Keratinocyte (primary cell): Measurements from ENCODE around the gene CPNE9.

ENCODE experiments used
- CTCF ChIP-seq, 3 experiments: IDR thresholded peaks in 1 of 3; conservative IDR thresholded peaks in 1 of 3; optimal IDR thresholded peaks in 1 of 3; 2 replicates in 2 of 3; 3 replicates in 1 of 3; pipeline versions ENCODE3 to v1.5.1; 2011; ENCODE audit warnings: low read length in 3 of 3, mild to moderate bottlenecking in 3 of 3, moderate library complexity in 2 of 3, control low read depth in 1 of 3, inconsistent platforms in 1 of 3; ENCODE audit not compliant: insufficient read depth in 2 of 3; ENCODE audit errors: extremely low read depth in 1 of 3
- EZH2 ChIP-seq: IDR thresholded peaks from one replicate; pipeline ENCODE4 v1.6.1; 2012; ENCODE audit warnings: inconsistent platforms, mild to moderate bottlenecking, low read length, moderate library complexity

DNA sequence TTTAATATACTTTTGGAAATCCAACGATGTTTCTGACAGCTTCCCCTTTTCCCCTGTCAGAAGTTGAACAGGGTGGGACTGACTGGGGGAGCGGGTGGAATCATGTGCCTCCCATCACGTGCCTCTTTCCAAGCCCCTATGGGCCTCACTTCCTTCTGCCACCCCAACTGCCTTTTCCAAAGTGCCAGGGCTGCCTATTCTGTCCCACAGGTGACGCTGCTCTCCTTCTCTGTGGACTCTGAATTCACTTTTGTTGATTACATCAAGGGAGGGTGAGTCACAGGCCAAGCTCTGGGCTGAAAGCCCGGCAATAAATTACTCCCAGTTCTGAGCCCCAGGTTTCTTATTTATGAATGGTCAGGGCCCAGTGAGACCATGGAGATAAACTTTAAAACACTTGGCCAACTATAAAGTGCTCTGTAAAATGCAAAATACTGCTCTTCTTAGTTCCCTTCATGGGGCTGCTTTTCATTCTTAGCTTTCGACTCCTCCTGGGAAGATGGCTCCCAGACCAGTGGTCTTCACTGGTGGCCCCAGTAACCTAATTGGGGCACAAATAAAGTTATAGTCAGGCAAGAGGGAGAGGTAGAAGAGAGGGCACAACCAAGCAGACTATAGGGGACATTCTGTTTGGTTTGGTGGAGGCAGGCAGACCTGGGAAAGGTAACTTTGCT lies 12.3 kb downstream of the CPNE9 start:
- TF ChIP-seq CTCF (optimal IDR thresholded peaks at IDR 0.05 in 1 of 3, IDR thresholded peaks at IDR 0.05 in 1 of 3, conservative IDR thresholded peaks at IDR 0.05 in 1 of 3; ENCODE audit: extremely low read depth in 1 of 3, insufficient read depth in 2 of 3, low read length in 3 of 3) (peak; percentile 95 to 99 (median 95)), EZH2 (no peak)
